Fibroblast of upper back skin (primary cell): ENCODE results near the gene CDC16.

ENCODE experiments used
- DNase-seq: peaks from one replicate; pipeline ENCODE4 v3.0.0-alpha.2; 2013

CDC16 gene

GRCh38 chr13:114264886-114265611 lies 30.4 kb downstream of the CDC16 start:
- DNase-seq, result peak; percentile 91

GRCh38 chr13:114266241-114266640 lies 31.5 kb downstream of the CDC16 start:
- no peak for DNase-seq

- DNase-seq, result no peak
These were observed 33.9 kb downstream of the CDC16 start for GRCh38 chr13:114268344-114269280.

- DNase-seq, result no peak
These were observed 34.6 kb downstream of the CDC16 start for GRCh38 chr13:114269281-114269770.

DNA sequence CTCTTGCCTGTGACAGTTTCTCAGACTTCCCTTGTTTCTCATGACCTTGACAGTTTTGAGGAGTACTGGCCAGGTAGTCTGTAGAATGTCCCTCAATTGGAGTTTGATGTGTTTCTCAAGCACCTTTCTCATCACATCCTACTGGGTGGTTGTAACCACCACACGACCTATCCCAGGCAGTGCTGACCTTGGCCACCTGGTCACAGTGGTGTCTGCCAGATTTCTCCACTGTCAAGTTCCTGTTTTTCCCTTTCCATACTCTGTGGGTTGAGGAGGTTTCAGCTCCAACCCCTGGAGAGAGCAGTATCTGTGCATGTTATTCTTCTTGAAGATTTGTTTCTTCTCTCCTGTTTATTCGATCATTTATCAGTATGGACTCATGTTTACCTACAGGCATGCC lies 38.3 kb downstream of the CDC16 start:
- no peak for DNase-seq

DNA sequence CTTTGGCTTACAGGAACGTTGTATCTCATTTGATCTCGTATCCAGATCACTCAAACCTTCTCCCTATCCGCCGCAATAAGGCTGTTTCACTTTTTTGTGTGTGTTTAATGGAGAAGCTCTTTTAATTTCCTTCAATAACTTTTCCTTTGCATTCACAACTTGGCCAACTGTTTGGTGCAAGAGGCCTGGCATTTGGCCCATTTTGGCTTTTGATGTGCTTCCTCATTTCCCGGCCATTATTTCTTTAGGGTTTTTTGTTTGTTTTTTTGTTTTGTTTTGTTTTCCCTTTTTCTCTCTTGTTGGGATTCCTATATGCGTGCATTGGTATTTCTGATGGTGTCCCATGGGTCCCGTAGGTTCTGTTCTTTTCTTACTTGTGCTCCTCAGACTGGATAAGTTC lies 40.6 kb downstream of the CDC16 start:
- no peak for DNase-seq

GRCh38 chr13:114279146-114279545 lies 44.4 kb downstream of the CDC16 start:
- no peak for DNase-seq

DNA sequence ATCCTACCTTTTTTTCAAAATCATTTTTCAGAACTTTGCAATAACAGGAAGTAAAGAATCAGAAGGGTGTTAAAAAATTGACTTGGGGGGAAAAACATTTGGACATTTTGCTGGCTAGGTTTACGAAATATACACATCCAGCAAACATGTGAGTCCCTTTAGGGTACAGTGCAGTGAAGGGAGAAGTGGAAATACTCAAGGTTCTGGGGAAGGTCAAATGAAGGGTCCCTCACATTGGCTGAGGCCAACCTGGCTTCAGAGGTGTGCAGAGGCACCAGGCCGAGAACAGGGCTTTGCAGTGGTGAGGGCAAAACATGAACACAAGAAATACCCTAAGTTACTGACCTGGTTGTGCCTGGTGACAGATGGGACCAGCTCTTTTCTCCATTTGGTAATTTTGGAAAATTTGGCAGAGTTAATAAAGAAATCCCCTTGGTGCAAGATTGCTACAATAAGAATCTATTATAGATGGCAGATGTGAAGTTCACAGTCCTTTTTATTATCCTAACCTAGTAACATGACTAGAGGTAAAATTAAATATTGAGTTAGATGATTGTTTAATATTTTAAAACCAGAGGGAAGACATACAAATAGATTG lies 45.2 kb downstream of the CDC16 start:
- DNase-seq, result no peak

- DNase-seq, result peak; percentile 93
These were observed 46.8 kb downstream of the CDC16 start, which contains the start of gene UPF3A for GRCh38 chr13:114281351-114282040. UPF3A (plus strand) TSS chr13:114281601; CDS start chr13:114281640, 39 bp downstream.

DNA sequence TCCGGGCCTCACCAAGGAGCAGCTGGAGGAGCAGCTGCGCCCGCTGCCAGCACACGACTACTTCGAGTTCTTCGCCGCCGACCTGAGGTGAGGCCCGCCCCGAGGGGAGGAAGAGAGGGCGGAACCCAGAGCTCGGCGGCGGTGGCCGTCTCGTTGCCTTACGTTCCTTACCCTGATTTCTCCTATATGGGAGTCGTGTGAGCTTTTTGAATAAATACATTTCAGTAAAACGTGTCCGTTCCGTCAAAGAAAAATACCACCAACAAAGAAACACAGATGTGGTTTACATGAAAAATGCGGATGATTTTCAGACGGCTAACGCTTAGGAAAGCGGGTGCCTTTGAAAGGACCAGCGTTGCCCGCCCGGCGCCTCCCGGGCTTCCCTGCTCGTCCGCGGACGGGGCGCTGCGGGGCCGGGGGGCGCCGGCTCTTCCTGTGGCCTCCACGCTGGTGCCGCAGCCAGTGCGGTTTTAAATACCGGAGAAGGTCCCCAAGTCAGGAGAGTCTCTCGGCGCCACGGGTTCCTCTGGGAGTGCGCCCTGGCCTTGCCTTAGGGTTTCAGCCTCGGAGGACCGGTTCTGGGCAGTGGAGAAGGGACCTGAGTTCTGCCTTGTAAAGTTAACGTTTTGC lies 47.5 kb downstream of the CDC16 start:
- DNase-seq, result peak; percentile 25

GRCh38 chr13:114283576-114283975 lies 48.9 kb downstream of the CDC16 start:
- no peak for DNase-seq

DNA sequence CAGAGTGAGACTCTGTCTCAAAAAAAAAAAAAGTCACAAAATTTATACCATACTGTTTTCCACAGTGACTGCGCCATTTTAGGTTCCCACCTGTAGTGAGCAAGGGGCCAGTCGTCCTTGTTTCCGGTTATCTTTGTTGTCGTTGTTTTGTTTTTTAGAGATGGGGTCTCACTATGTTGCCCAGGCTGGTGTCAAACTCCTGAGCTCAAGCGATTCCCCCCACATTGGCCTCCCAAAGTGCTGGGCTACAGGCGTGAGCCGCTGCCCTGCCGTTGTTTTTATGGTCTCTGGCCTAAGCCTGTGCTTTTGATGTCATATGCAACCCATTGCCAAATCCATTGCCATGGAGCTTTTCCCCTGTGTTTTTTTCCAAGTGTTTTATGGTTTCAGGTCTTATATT lies 50.0 kb downstream of the CDC16 start:
- no peak for DNase-seq

- DNase-seq, result no peak
These were observed 50.6 kb downstream of the CDC16 start for GRCh38 chr13:114285166-114285808.

- peak; percentile 25 for DNase-seq
These were observed 52.1 kb downstream of the CDC16 start for GRCh38 chr13:114286808-114287207.

DNA sequence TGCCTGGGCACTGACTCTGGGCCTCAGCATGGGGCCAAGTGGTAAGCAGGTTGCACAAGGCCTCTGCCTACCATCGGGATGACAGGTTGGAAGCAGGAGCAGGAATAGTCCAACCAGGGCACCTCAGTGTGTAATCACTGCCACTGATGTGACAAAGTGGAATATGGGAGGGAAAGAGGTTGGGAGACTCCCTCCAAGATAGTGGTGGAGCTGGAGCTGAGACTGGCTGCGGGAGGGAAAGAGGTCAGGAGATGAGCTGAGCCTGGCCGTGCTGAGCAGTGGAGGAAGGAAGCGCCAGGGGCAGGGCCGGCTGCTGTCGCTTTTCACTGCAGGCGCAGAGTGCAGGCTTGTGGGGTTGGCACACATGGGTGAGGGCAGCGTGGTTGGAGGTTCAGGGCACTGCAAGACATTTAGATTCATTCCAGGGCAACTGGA lies 53.5 kb downstream of the CDC16 start:
- DNase-seq, result no peak

- DNase-seq, result no peak
These were observed 61.8 kb downstream of the CDC16 start for GRCh38 chr13:114296448-114296847.

DNA sequence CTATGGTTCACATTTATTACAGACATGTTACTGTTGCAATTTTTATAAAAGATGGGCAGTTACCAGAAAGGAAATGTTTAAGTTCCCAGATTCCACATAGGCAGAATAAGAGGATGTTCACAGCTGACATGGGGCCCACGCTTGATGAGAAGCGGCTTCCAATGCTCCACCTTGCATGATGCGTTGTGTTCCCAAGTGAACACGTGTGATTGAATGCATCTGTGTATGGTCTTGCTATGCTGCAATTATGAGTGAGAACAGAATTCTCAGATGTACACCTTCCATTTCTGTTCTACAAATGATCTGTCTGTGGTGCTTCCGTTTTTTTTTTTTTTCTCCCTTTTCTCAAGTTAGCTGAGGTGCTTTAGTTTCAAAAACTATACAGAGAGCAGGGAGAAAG lies 62.2 kb downstream of the CDC16 start:
- no peak for DNase-seq

- DNase-seq, result no peak
These were observed 64.2 kb downstream of the CDC16 start for GRCh38 chr13:114298866-114299265.

- DNase-seq, result no peak
These were observed 65.1 kb downstream of the CDC16 start for GRCh38 chr13:114299604-114300305.

- DNase-seq, result no peak
These were observed 69.1 kb downstream of the CDC16 start for GRCh38 chr13:114303700-114304327.
